ENCODE measurements around the gene FABP3. TPM values are rescaled to one million over a fixed set of nuclear protein-coding genes. Genes with fewer than 3 reads are reported as not detected.
"Not testable (repeated sequence)": the region's sequence is repeated elsewhere in the genome, so short reads cannot be mapped to it uniquely, and the experiment has no call there.

The FABP3 gene
- total RNA-seq, 1 donor from 2014 or later: not detected

DNA sequence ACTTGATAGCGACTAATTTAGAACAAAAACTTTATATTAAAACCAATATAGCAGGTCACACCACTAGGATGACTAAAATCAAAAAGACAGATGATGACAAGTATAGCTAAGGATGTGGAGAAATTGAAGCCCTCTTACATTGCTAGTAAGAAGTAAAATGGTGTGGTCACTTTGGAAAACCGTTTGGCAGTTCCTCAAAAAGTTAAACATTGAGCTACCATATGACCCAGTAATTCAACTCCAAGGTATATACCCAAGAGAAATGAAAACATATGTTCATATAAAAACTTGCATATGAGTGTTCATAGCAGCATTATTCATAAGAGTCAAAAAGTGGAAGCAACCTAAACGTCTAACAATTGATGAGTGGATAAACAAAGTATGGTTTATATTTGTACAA lies 27.1 kb upstream of the FABP3 start:
- intact Hi-C loops (cut with micrococcal nuclease): no loop called here

DNA sequence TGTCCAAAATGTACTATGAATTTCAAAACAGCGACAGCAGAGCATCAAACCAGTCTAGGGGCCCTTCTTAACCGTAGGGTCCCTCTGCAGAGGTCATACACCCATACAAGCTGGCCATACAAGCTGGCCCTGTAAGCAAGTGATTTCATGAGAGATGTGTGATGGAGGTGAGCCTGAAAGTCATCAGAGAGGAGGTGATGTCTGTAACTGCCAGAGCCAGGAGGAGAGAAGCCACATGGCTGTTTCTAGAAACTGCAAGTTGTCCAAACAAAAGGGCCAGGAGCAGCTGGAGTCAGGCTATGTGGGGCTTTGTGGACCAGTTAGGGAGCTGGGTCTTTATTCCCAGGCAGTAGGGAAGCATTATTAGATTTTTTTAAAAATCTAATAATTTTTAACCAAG lies 25.4 kb upstream of the FABP3 start:
- intact Hi-C loops (cut with micrococcal nuclease): no loop called here

DNA sequence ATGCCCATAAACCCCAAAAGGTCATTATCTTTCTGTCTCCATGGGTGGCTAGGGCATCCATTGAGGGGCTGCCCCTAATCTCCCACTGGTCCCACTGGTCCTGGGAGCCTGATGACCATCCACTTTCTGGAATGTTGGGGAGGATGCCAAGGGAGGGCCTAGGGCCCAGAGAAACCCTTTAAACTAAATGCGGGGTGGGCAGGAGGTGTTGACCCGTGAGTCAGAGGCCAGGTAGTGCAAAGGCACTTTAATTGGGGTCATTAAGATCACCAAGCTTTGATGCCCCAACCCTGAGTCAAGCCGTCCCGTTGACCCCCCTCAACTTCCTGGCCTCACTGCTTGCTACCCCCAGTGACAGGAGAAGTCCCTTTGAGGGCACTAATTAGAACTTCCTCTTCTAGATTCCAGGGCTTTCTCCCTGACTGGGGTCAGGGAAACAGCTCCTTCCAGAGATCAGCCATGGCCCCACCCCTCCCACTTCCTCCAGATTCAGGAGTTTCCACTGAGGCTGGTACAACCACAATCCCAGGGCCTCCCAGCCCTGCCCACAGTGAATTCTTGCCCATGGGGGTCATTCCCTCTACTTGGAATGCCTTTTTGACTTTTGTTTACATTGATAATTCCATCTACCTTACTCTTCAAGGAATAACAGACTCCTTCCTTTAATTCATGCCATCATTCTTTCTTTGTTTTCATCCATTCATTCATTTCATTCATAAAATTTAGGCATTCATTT lies 24.7 kb upstream of the FABP3 start:
- intact Hi-C loops (cut with micrococcal nuclease): no loop called here

DNA sequence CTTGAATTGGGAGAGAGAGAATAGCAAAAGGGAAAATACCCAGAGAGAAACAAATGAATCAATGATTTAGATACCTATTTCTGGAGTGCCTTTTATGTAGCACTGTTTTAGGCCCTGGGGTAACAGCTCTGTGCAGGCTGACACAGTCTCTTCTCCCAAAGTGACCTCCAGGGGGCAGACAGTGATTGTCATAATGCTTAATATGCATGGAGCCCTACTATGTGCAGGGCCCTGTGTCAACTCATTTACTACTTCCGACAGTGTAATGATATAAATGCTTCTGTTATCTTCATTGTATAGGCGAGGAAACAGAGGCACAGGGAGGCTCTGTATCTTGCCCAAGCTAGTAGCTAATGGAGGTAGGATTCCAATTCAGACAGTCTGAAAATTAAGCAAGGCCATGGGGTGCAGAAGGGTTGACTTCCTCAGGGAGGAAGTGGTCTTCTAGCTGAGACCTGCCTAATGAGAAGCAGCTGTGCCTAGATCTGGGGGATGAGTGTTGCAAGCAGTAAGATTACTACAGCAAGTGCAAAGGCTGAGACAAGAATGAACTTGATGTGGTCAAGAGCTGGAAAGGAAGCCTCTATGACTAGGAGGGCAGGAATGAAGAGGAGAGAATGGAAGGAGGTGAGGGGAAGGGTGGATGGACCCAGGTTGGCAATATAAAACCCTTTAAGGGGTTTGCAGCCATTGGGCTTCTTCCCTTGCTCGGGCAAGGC lies 23.9 kb upstream of the FABP3 start:
- intact Hi-C loops (cut with micrococcal nuclease): no loop called here

DNA sequence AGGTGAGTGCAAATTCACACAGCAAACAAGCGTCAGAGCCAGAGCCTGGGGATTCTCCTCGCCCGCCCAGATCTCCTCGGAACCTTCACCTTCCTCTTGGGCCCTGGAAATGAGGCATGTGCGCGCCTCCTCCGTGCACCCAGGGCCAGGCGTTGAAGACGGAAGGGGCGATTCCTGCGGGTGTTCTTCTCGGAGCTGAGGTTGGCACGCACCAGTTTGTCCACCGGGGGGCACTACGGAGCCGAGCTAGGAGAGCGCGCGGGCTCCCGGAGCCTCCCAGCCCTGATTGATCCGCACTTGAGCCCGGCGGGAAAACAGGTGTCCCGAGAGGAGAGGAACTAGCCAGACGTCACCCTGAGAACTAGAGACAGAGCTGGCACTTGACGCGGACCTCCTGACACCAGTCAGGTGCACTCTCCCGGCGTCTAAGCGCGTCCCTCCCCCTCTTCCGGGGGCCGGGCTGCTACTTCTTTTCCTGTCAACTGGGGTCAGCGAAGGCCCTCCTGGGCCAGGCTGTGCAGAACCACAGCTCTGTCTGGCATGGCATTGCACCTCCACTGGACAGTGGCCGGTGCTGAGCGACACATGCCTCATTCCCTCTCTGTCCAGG lies 21.8 kb upstream of the FABP3 start:
- intact Hi-C loops (cut with micrococcal nuclease): loop anchor here (1.0 to 2.0 kb wide), 3 partner anchors 16 to 155 kb away; no protein-coding TSS in a partner anchor

DNA sequence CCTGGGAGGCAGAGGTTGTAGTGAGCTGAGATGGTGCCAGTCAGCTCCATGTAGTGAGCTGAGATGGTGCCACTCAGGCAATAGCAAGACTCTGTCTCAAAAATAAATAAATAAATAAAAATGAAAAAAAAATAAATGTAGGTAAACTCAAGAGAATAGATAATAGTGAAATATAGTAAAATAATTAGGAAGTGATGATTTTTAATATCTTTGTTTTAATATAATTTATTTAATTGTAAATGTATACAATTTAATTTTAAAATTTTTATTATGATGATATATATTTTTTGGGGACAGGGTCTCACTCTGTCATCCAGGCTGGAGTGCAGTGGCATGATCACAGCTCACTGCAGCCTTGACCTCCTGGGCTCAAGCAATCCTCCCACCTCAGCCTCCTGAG lies 20.6 kb upstream of the FABP3 start:
- intact Hi-C loops (cut with micrococcal nuclease): no loop called here

DNA sequence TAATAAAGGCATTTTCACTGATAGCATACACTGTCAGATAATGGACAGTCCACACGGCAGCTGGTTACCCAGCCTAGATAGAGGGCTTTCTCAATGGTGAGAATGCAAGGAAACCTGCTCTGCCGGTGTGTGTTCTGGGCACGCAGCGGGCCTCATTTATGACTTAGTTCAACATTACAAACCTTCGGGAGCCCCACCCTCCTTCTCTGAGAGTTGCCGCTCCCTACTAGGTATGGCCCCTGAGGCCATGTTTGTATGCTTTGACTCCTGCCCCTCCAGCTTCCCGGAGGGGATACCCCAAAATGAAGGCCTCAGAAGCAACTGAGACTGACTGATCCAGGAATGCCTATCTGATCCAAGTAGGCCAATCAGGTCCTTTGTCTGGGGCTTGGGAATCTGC lies 17.2 kb upstream of the FABP3 start:
- intact Hi-C loops (cut with micrococcal nuclease): no loop called here

DNA sequence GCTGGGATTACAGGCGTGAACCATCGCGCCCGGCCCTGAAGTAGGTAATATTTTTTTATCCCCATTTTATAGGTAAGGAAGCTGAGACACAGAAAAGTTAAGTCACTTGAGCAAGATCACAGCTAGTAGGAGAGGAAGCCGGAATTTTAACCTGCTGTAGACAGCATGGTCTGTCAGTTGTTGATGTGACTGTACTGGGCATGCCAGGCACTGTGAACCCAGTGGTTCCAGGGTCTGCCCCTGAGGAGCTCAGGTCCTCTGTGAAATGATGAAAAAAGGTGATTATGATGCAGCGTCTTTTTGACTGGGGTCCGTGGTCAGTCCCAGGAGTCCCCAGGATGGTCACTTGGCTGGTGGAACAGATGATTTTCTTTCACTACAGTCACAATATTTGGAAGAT lies 16.7 kb upstream of the FABP3 start:
- intact Hi-C loops (cut with micrococcal nuclease): no loop called here

DNA sequence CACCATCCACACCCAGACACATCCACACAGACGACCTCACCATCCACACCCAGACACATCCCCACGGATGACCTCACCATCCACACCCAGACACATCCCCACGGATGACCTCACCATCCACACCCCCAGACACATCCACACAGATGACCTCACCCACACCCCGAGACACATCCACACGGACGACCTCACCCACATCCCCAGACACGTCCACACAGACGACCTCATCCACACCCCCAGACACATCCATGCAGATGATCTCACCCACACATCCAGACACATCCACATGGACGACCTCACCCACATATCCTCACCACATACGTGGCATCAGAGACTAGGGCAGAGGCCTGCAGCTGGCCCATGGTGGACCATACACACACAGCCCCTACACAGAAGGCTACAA lies 14.7 kb upstream of the FABP3 start:
- intact Hi-C loops (cut with micrococcal nuclease): no loop called here

DNA sequence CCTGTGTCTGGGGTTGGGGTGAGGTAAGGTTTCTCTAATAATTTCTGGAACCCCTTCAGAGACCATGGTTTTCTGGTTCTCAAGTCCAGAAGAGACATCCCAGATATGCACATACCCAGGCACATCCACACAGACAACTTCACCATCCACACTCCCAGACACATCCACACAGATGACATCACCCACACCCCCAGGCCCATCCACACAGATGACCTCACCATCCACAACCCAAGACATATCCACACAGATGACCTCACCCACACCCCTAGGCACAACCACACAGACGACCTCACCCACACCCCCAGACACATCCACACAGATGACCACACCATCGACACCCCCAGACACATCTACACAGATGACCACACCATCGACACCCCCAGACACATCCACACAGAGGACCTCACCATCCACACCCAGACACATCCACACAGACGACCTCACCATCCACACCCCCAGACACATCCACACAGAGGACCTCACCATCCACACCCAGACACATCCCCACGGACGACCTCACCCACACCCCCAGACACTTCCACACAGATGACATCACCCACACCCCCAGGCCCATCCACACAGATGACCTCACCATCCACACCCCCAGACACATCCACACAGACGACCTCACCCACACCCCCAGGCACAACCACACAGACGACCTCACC lies 13.8 kb upstream of the FABP3 start:
- intact Hi-C loops (cut with micrococcal nuclease): not testable (repeated sequence)

DNA sequence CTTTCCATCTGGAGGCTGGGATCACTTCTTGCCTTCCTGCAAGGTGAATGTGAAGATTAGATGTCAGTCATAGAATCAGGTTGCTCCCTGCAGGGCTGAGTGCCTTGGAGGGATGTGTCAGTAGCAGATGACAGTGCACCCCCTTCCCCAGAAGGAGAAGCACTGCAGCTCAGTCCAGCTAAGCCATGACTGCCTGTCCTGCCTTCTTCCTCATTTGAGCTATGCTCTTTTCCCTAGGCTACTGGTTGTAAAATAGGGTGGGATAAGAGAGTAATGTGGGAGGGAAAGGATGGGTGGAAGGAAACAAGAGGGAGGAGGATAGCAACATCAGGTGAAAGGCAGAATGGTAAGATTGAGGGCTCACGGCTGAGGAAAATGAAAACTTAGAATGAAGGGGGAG lies 11.1 kb upstream of the FABP3 start:
- intact Hi-C loops (cut with micrococcal nuclease): no loop called here

DNA sequence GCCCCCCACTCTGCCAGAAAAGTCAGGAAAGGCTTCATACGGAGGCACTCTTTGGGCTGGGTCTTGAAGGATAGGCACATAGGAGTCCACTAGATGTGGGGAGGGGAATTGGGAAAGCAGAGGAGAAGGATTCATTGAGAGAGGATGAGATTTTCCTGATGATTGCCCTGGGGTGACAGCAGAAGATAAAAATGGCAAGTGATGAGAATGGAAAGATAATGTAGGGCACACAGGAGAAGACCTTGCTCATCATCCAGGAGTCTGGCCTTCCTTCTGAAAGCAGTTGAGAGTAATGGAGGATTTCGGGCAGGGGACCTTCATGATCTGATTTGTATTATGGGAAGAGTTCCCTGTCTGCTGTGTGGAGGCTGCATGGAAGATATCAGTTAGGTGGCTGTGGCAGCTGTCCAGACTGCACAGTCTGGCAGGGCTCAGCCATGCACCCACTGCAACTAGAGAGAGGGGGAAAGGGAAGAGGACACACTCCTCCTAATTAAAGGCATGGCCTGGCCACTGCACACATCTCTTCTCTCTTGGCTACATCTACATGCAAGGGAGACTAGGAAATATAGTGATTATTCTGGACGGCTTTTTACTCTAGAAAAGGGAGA lies 9.6 kb upstream of the FABP3 start:
- intact Hi-C loops (cut with micrococcal nuclease): no loop called here

DNA sequence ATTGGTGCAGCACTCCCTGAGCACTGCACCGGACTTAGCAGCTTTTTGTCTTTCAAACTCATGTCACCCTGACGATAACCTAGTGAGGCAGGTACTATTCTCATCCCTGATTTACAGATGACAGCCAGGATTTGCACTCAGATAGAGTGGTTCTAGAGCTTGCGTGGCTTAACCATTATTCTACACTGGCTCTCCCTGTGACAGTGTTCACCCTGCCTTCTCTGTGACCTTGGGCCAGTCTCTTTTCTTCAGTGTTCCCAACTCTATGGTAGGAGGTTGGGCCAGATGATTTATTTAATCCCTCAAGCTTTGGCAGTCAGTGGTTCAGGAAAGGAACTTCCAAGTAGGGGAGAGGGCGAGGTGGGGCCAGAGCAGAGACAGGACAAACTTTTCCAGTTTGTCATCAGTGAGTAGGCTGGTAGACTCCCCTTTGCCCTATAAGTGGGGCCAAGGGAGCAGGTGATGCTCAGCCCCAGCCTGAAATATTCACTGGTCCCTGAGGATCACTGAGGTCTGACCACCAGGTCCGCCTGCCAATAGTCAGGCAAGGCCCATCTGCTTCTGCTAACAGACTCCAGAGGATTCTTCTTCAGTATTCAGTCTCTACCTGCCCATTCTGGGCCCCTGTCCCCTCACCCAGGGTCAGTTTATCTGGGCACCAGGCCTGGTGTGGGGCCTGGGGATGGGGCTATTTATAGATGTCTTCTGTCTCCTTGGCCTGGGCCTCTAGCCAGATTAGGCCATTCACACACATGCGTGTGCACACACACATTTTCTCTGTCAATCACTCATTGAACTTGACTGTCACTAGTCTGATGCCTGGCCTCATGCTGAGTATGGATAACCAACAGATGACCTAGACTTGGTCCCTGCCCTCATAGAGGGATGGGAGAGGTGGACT lies 8.8 kb upstream of the FABP3 start:
- intact Hi-C loops (cut with micrococcal nuclease): no loop called here

DNA sequence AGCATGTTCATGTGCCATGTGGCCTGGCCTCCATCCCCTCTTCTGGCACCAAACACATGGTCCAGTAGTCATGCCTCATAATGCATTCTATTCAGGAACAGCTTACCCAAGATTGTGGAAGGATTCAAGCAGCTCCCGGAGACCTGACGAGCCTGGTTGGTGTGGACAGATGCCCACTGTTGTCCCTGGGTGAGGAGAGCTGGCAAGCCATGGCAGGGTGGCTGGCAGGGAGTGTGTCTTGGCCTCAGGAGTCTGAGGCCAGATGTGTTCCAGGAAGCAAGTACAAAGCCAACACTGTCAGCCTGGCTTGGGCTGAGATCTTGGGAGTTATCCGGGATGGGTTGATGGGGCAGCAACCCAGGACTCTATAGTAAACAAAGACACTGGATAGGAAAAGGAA lies 7.3 kb upstream of the FABP3 start:
- intact Hi-C loops (cut with micrococcal nuclease): no loop called here

DNA sequence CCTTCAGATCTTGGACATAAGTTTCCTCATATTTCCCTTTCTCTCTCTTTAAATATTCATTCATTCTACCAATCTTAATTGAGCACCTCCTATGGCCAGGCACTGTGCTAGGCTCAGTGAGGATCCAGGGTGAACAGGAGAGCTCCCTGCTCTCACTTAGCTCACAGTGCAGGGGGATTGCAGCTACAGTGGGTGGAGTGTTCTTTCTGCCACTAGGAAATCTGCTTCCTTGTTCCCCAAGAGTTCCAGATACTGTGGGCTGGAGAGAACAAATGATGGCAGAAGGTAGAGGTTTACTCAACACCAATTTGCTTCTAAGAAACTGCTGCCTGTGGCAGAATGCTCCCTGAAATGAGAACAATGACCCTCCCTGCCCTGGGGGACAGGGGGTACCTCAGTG lies 5.1 kb upstream of the FABP3 start:
- intact Hi-C loops (cut with micrococcal nuclease): no loop called here

DNA sequence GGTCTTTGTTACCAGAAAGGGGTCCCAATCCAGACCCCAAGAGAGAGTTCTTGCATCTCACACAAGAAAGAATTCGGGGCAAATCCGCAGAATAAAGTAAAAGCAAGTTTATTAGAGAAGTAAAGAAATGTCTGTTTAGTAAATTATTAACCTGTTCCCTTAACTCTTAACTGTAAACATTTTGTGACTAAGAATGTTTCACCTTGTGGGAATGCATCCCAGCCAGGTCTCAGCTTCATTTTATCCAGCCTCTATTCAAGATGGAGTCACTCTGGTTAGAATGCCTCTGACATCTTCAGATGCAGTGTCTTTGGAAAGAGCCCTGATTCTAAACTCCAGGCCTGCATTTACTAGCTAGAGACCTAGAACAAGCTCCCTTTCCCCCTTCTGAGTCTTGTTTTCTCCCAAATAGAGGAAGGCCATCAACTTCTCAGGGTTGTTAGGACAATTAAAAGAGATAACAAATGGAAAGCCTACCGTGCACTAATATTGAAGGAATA lies 4.5 kb upstream of the FABP3 start:
- intact Hi-C loops (cut with micrococcal nuclease): no loop called here

DNA sequence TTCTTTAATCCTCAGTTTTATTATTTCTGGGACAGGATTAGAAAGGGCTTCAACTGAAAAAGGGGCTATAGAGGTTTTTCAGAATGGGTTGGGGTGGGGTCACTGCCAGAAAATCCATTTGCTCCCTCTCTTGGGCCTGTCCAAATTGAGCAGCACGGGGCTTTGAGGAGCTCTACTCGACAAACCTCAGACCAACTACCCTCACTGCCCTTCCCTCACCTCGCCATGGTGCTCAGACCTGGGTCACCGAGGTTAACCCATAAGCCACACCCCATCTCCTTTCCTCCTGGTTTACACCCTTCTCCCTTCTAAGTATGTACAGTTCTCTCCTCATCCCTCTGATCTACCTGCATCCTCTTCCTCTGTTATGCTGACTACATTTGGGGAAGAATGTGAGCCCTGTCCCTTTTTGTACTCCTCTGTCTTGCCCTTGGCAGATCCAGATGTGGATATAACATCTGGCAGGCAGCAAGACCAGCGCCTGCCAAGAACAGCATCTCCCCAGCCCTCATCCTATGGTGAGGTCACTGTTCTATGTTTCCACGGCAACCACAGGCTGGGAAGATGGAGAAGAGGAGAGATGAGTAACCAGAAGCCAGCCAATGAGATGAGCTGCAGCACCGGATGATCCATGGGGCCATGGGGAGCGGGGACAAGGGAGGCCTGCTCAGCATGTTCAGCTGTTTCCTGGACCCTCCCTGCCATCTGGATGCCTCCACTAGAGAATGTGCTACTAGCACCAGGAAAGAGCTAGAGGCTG lies 3.7 kb upstream of the FABP3 start:
- intact Hi-C loops (cut with micrococcal nuclease): no loop called here

DNA sequence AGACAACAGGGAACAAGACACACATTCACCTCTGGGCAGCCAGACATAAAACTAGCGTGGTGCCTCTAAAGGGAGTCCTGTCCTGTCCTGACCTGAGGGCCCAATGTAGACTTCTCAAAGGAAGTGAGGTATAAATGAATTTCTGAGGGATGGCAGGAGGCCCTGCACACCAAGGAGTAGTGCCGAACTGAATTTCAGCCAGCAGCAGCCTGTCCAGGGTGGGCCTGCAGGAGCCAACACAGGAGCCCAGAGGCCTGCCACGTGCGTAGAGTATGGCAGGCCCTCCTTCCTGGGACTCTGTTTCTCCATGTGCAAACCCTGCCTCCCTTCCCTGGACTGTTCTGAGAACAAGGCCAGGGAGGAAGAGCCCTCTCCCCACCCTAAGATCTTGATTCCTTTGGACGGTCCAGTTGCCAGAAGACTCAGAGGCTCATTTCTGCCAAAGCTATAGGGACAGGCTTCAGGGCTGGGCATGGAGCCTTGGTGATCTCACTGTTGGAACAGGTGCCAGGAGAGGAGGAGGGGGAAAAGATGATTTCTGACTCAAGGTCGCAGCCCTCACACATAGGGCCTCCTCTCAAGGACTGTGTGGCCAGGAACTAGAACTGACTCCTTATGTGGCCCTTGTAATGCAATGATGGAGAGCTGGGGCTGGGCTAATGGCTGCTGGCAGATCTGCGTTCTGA lies 1.8 kb upstream of the FABP3 start:
- intact Hi-C loops (cut with micrococcal nuclease): no loop called here

DNA sequence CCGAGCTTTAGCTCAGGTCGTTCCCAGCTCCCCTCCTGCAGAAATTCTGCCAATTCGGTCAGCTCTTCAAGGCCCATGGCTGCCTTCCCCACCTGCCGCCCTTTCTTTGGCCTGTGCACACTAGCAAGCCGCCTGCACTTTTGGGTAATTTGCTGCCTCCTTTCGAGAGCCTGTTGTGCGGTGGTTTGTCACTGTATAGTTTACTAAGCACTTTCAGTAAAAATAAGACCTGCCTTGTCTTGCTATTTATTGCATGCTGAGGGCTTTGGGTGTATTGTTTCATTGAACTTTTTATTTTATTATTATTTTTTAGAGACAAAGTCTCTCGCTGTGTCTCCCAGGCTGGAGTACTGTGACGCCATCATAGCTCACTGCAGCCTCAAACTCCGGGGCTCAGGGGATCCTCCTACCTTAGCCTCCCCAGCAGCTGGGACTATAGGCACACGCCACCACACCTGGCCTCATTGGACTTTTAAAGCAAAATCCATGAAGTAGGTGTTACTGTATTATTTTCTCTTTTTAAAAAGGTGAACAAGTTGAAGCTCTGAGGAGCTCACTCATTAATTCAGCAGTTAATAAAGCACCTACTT lies 1.1 kb upstream of the FABP3 start:
- intact Hi-C loops (cut with micrococcal nuclease): no loop called here

All from T-helper 2 cell treated with Interferon-gamma antibody and Interleukin-4, amounts not matched to agents 100 ng/mL and 5 ng/mL, for 36 hours (primary cell).